Heart left ventricle (tissue), 16 donors: ENCODE measurements around the gene UTP18. TPM values are rescaled to one million over a fixed set of nuclear protein-coding genes. Genes with fewer than 3 reads are reported as not detected.

Experiments used
- ATAC-seq, 4 donors: fragments of 200-7000 bp; cut with Tn5 transposase; one replicate each; pipeline ENCODE4 v1.9.1; 2020 to 2022; ENCODE audit warnings: moderate library complexity in 4 of 4, mild to moderate bottlenecking in 3 of 4, moderate number of reproducible peaks in 1 of 4
- DNase-seq, 5 donors: peaks; one replicate each; pipeline ENCODE4 v3.0.0-alpha.2; 2020
- H3K27ac ChIP-seq, 12 donors: fragments of 200-600 bp; sonication (generic) in 4 of 12; one replicate each; pipeline versions ENCODE4 v1.5.0 to v1.8.0; 2016 to 2022; ENCODE audit warnings: mild to moderate bottlenecking in 2 of 12
- H3K27me3 ChIP-seq, 9 donors: fragments of 200-600 bp; sonication (generic) in 2 of 9; one replicate each; pipeline versions ENCODE4 v1.5.1 to v1.8.0; 2016 to 2022; ENCODE audit warnings: mild to moderate bottlenecking in 3 of 9
- H3K36me3 ChIP-seq, 9 donors: fragments of 200-600 bp; sonication (generic) in 2 of 9; one replicate each; pipeline versions ENCODE4 v1.5.0 to v1.8.0; 2018 to 2022; ENCODE audit warnings: mild to moderate bottlenecking in 2 of 9
- H3K4me1 ChIP-seq, 12 donors: fragments of 200-600 bp; sonication (generic) in 4 of 12; one replicate each; pipeline versions ENCODE4 v1.5.0 to v1.8.0; 2016 to 2022; ENCODE audit warnings: mild to moderate bottlenecking in 3 of 12
- H3K4me3 ChIP-seq, 12 donors: fragments of 200-600 bp; sonication (generic) in 4 of 12; one replicate each; pipeline versions ENCODE4 v1.5.0 to v1.8.0; 2017 to 2022; ENCODE audit warnings: mild to moderate bottlenecking in 9 of 12, moderate library complexity in 4 of 12
- H3K9me3 ChIP-seq, 12 donors: fragments of 200-600 bp; sonication (generic) in 4 of 12; one replicate each; pipeline versions ENCODE4 v1.5.0 to v1.8.0; 2016 to 2022; ENCODE audit warnings: mild to moderate bottlenecking in 1 of 12
- POLR2A ChIP-seq, 2 donors: fragments of 450-650 bp; IDR thresholded peaks; one replicate each; pipeline ENCODE4 v1.6.1; 2017; ENCODE audit warnings: antibody characterized with exemption in 2 of 2, mild to moderate bottlenecking in 2 of 2, moderate library complexity in 2 of 2
- WGBS, 4 donors: extraction: QIAGEN DNeasy Blood & Tissue Kit in 2 of 4; methylation state at CpG; one replicate each; pipeline versions ENCODE4 v1.1.5 to v1.1.7; 2013 to 2018; 5-methylcytosine and 5-hydroxymethylcytosine counted together
- intact Hi-C, 10 donors: fragments of 100-400 bp; cut with DNase I; formaldehyde crosslinking; loops; one replicate each; pipeline versions ENCODE4 v1.11.1 to v1.14.2; 2022
- polyA plus RNA-seq, 2 donors: library from polyadenylated mRNA; stranded (reverse); fragments of 200-250 nt; gene quantifications; one replicate each; pipeline ENCODE4 v1.2.3, GENCODE V29; 2013
- total RNA-seq, 9 donors: library from RNA; depleted of rRNA in 2 of 9; stranded (reverse); fragments of >200 nt in 2 of 9; fragmentation: NEBNext Ultra II Directional in 3 of 9; extraction: Animal tissue kit (Norgen Biotek cat#: 25700) in 3 of 9; gene quantifications; one replicate each; pipeline versions ENCODE4 v1.1.0 to v1.2.4, GENCODE V29; 2016 to 2023
- TF ChIP-seq, protein P1 (sequence below), 12 donors: fragments of 200-600 bp; sonication (generic) in 4 of 12; IDR thresholded peaks; one replicate each; pipeline versions ENCODE4 v1.5.0 to v1.8.0; 2018 to 2022; ENCODE audit warnings: antibody characterized with exemption in 12 of 12, mild to moderate bottlenecking in 5 of 12
- donor health status: ischemic (EF 13 %, LVEDD 7.1; RV severe dilation, severe dysfunction).
- donor health status: healthy with polysubstance abuse.
- donor health status: DM: no; HTN: yes; CAD: no.
- donor health status: DM: no; HTN: no; CAD: no.
- donor health status: ischemic (EF 25% LVEDD 6.9; RV normal size, moderate dysfunction).
- donor health status: ischemic (EF 25% LVEDD 5.7; RV mildly dilated, moderate dysfunction).
- donor health status: healthy.
- donor health status: DM: yes; HTN: yes; CAD: no.
- donor health status: ischemic (EF 35%, LVEDD 5.7; RV mildly dilated, moderate dysfunction).
- donor health status: nonischemic (EF 11% LVEDD 7.7; RV severe dilation, severe dysfunction).
- donor health status: DM: yes; HTN: yes; CAD: no.
- donor health status: PGD.
- donor health status: ischemic (EF 29% LVEDD 5.4; RV normal size, mild dysfunction).
- donor health status: nonischemic (EF 23%, LVEDD 6.1; RV moderate dilation, normal function).

UTP18 gene
- total and polyA plus RNA-seq, 11 donors, result 5.3 to 16.7 (median 8.1) TPM

DNA sequence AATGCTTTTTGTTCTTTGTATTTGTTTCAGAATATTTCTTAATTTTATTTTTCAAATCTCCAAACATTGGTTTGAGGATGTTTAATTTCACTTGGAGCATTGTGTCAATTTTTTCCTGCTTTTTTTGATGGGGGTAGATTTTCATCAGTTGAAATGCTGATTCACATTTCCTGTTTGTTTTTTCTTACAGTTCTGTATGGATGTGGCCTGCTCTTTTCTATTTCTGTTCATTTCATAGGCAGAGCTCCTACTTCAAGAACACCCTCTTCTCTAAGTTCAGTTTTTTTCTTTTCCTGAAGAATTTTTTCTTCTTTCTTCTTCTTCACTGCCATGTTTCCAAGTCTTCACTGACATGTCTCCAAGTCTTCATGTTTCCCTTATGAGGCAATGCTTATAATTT lies 9.3 kb upstream of the UTP18 start:
- no peak for DNase-seq
- no peak overlapping the region for H3K27ac ChIP-seq
- intact Hi-C loops, result no loop called here
- TF ChIP-seq, protein P1, sequence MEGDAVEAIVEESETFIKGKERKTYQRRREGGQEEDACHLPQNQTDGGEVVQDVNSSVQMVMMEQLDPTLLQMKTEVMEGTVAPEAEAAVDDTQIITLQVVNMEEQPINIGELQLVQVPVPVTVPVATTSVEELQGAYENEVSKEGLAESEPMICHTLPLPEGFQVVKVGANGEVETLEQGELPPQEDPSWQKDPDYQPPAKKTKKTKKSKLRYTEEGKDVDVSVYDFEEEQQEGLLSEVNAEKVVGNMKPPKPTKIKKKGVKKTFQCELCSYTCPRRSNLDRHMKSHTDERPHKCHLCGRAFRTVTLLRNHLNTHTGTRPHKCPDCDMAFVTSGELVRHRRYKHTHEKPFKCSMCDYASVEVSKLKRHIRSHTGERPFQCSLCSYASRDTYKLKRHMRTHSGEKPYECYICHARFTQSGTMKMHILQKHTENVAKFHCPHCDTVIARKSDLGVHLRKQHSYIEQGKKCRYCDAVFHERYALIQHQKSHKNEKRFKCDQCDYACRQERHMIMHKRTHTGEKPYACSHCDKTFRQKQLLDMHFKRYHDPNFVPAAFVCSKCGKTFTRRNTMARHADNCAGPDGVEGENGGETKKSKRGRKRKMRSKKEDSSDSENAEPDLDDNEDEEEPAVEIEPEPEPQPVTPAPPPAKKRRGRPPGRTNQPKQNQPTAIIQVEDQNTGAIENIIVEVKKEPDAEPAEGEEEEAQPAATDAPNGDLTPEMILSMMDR (IDR thresholded peaks at IDR 0.05), result no peak
- TF ChIP-seq POLR2A (IDR thresholded peaks at IDR 0.05), result no peak
- no peaks in the 10 kb centered on the region for H3K9me3 ChIP-seq
- no peak overlapping the region for H3K4me3 ChIP-seq
- H3K4me1 ChIP-seq, result peaks cover 0 to 31% (median 1%) of the 10 kb centered on the region in 12 donors
- H3K27me3 ChIP-seq, result no peaks in the 10 kb centered on the region
- peaks cover 0 to 53% (median 32%) of the 10 kb centered on the region in 9 donors for H3K36me3 ChIP-seq
- no peak for ATAC-seq

DNA sequence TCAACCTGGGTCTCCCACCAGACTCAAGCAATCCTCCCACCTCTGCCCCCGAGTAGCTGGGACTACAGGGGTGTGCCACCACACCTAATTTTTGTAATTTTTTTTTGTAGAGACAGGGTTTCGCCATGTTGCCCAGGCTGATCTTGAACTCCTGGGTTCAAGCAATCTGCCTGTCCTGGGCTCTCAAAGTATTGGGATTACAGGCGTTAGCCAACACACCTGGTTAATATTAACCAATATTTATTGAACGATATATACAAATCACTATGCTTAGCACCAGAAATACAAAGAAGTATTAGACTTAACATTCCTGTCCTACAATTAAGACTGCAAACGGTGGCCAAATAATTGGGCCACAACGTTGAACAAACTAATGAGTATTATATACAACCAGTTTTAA lies 4.7 kb upstream of the UTP18 start:
- no peak for DNase-seq

DNA sequence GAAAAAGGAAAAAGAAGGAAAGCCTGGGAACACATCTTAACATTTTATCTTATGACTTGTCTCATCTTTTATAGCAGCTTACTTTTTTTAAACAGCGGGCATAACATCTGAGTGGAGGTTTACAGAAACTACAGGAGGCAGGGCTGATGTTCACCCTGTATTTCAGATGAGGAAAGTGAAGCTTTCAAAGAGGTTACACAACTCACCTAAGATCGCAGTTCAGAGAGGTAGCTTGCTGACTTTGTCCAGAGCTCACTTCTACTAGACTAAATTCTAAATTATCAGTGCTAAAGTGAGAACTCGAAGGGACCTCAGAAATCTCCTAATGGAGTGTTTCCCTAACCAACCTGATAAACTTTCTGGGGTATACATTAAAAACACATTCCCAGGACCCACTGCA lies 4.2 kb upstream of the UTP18 start:
- Histone ChIP-seq H3K27ac (no peak overlapping the region), H3K27me3 (no peaks in the 10 kb centered on the region), H3K4me1 (peaks cover 6 to 59% (median 34%) of the 10 kb centered on the region in 12 donors), H3K9me3 (no peaks in the 10 kb centered on the region), H3K36me3 (peaks cover 0 to 66% (median 40%) of the 10 kb centered on the region in 9 donors), H3K4me3 (no peak overlapping the region)
- no peak for ATAC-seq
- DNase-seq, result no peak
- intact Hi-C loops, result no loop called here
- 86 to 95% (median 93%) methylated on average over 3 of the region's 3 CpGs for WGBS, 4 donors
- TF ChIP-seq, protein P1 (IDR thresholded peaks at IDR 0.05), result no peak
- TF ChIP-seq POLR2A (IDR thresholded peaks at IDR 0.05), result no peak

More for the DNA sequence above, 4.7 kb upstream of the UTP18 start:
- H3K27ac ChIP-seq, result no peak overlapping the region
- no peaks in the 10 kb centered on the region for H3K9me3 ChIP-seq
- H3K27me3 ChIP-seq, result no peaks in the 10 kb centered on the region
- peaks cover 6 to 62% (median 33%) of the 10 kb centered on the region in 12 donors for H3K4me1 ChIP-seq
- 93 to 96% (median 94%) methylated on average over 6 of the region's 6 CpGs for WGBS, 4 donors
- ATAC-seq, result no peak
- TF ChIP-seq, protein P1 (IDR thresholded peaks at IDR 0.05), result no peak
- TF ChIP-seq POLR2A (IDR thresholded peaks at IDR 0.05), result no peak
- intact Hi-C loops, result no loop called here
- H3K4me3 ChIP-seq, result no peak overlapping the region
- peaks cover 0 to 69% (median 44%) of the 10 kb centered on the region in 9 donors for H3K36me3 ChIP-seq

DNA sequence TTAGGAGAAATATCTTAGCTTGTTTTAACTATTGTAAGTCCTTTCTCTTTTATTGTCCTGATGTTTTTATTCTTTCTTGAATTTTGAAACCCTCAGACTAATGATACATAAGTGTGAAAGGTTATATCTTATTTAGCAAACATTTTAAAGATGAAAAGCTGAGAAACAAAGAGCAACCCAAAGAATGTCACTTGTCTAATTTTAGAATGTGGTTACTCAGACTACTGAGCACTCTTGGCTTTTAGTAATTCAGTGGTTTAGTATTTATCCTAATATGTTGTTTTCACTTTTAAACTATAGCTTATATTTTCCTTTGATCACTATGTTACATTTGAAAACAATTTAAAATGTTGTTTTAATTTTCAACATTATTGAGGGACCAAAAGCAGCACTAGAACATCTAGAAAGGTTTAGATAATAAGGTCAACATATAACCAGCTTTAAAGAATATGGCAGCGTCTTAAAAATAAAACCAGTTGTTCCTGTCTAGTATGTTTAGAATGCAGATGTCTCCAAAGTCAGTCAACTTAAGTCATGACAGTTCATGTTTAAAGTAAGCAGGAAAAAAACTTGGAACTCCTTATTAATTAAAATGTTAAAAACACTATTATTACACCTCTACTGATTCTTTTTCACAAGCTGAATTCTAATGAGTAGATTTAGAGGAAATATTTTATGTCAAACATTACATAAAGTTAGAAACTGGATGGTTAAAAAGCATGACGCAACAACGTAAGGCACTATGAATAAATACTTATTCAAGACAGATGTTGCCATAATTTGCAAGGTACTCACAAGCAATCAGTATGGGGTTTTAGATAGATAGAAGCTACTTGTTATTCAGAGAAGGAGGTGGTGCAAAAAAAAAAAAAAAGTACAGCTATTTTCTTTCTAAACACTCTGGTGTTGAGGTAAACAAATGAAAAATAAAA lies 2.9 kb upstream of the UTP18 start:
- WGBS, 4 donors, result 64 to 83% (median 72%) methylated on average over 3 of the region's 3 CpGs
- intact Hi-C loops, result no loop called here
- peaks cover 0 to 56% (median 36%) of the 10 kb centered on the region in 9 donors for H3K36me3 ChIP-seq

More for the DNA sequence above, 2.9 kb upstream of the UTP18 start:
- peak overlapping the region in 3 of 12 donors; percentile 70 to 98 (median 90) for H3K4me3 ChIP-seq
- DNase-seq (no peak), ATAC-seq (no peak)
- TF ChIP-seq, protein P1 (IDR thresholded peaks at IDR 0.05), result no peak
- no peak for TF ChIP-seq POLR2A (IDR thresholded peaks at IDR 0.05)
- H3K27ac ChIP-seq, result peak overlapping the region in 3 of 12 donors; percentile 6 to 98 (median 16)
- H3K27me3 ChIP-seq, result no peaks in the 10 kb centered on the region
- H3K4me1 ChIP-seq, result peaks cover 6 to 62% (median 46%) of the 10 kb centered on the region in 12 donors
- no peaks in the 10 kb centered on the region for H3K9me3 ChIP-seq
